GM12872 (cell line): ENCODE data around the gene PLA2G2F.

Experiments
- TF ChIP-seq, protein P1 (sequence below): IDR thresholded peaks from 3 replicates; pipeline ENCODE4 v1.5.1; 2011; ENCODE audit warnings: low read depth, mild to moderate bottlenecking, low read length, moderate library complexity; ENCODE audit not compliant: insufficient read depth

PLA2G2F gene

DNA sequence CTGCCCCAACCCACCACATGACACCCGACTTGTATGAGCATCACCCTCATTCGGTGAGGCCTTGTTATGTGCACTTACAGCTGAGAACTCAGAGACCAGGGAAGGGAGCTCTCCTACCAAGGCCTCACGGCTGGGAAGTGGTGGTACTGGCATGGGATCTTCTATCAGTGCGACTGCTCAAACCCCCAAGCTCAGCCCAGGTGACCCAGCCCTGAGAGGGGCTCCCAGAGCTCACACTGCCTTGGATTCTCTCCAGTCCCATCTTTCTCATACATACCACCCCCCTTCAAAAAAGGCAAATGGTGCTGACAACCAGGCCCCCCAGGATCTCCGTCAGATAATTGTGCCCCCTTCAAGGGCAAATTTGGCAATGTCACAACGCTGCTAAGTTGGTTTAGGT, 777 bp upstream of the PLA2G2F start:
- TF ChIP-seq, protein P1, sequence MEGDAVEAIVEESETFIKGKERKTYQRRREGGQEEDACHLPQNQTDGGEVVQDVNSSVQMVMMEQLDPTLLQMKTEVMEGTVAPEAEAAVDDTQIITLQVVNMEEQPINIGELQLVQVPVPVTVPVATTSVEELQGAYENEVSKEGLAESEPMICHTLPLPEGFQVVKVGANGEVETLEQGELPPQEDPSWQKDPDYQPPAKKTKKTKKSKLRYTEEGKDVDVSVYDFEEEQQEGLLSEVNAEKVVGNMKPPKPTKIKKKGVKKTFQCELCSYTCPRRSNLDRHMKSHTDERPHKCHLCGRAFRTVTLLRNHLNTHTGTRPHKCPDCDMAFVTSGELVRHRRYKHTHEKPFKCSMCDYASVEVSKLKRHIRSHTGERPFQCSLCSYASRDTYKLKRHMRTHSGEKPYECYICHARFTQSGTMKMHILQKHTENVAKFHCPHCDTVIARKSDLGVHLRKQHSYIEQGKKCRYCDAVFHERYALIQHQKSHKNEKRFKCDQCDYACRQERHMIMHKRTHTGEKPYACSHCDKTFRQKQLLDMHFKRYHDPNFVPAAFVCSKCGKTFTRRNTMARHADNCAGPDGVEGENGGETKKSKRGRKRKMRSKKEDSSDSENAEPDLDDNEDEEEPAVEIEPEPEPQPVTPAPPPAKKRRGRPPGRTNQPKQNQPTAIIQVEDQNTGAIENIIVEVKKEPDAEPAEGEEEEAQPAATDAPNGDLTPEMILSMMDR = no peak

- TF ChIP-seq, protein P1 = no peak
These were observed 871 bp downstream of the PLA2G2F start for GRCh38 chr1:20139776-20140612.

- TF ChIP-seq, protein P1 = no peak
These were observed 1.9 kb downstream of the PLA2G2F start for GRCh38 chr1:20141001-20141400.

DNA sequence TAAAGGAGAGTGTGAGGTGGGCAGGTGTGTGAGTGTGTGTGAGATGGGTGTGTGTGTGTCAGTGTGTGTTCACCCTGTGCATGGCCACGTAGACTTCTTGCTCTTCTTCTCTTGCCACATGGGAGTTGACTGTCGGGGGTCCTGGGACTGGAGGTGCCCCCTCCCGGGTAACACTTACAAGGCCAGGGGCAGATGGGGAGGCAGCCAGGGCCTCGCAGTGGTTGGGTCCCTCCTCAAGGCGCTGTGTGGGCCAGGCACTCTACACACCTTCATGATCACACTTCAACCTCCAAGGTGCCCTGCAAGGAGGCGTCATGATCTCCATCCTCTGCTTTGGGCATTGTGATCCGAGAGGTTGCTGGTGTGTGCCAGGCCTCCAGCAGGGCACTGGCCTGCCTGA, 2.3 kb downstream of the PLA2G2F start:
- TF ChIP-seq, protein P1 = no peak

GRCh38 chr1:20142001-20142710, 3.0 kb downstream of the PLA2G2F start:
- TF ChIP-seq, protein P1 = no peak

DNA sequence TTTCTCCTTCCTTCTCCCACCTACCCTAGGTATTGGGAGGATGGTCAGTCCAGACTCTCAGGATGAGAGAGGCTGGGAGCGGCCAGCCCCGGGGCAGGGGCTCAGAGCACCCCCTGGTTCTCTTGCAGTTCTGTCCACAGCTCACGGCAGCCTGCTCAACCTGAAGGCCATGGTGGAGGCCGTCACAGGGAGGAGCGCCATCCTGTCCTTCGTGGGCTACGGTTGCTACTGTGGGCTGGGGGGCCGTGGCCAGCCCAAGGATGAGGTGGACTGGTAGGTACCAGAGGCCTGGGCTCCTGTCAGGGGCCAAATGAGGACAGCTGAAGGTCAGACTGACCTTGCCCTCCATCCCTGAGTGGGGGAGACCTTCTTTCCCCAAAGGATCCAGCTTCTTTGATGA, 4.2 kb downstream of the PLA2G2F start:
- TF ChIP-seq, protein P1 = no peak

DNA sequence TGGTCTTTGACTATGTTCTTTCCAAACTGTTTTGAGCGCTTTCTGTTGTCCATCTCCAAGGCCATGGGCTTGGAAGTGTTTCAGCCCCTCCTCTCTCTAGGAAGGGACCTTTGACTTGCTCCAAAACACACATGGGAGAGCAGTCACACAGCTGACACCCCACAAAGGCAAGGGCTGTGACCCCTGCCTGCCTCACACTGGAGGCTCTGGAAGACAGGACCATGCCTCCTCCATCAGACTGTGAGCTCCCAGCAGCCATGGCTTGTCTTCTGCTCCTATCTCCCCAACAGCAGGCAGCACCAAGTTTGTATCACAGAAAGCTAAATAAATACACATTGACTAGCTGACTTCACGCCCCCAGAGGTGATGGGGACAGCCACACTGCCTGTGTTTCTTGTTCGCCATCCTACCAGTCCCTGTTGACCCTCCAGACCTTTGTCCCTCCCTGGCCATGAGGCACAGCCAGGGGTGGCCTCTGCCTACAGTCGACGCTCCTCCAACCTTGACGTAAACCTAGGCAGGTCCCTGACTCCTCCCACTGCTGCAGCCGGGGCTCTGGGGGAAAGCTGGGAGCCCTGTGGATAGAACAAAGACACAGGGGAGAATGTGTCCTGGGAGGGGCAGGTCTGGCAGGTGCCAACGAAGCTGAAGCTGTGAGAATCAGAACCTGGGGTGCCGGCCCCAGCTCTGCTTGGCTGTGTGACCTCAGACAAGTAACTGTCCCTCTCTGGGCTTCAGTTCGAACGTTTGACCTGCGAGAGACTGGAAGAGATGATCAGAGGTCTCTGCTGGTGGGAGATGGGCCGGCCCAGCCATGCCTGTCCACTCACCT, 4.8 kb downstream of the PLA2G2F start:
- TF ChIP-seq, protein P1 = no peak
